Measurements from ENCODE around the gene CDON. TPM values are rescaled to one million over a fixed set of nuclear protein-coding genes. Genes with fewer than 3 reads are reported as not detected.

The CDON gene
- total RNA-seq, 1 donor from 2014 or later = 0.24 TPM

DNA sequence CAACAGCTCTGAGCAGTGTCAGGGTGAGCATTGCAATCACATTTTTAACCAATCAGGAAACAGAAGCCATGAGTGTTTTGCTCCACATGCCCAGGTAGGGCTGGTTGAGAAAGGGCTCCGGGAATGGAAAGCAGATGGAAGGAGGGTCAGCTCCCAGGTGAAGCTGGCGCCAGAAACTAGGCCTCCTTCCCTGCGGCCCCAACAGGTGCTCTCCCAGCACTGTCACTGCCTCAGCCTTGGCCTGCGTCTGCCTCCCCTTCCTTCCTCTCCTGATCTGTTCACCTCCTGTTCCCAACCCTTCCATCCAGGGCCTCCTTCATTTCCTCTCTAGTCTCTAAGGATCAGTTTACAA lies 121.4 kb downstream of the CDON start:
- Mint-ChIP-seq H3K27me3 (peaks cover 2% of the 10 kb centered on the region), H3K9me3 (no peaks in the 10 kb centered on the region), H3K36me3 (ENCODE audit: low read depth) (no peaks in the 10 kb centered on the region), H3K4me1 (no peaks in the 10 kb centered on the region), H3K27ac (no peak overlapping the region), H3K4me3 (no peak overlapping the region)
- ChIA-PET POLR2A (no interaction called here), CTCF (interaction anchor here (0.9 kb wide), 1 partner anchor 252 kb away, joined by 3 read pairs; no protein-coding TSS in a partner anchor)
- ATAC-seq (ENCODE audit: low read depth) = no peak
- no peak for DNase-seq
- intact Hi-C loops (cut with micrococcal nuclease) = no loop called here
- TF ChIP-seq, protein P1, sequence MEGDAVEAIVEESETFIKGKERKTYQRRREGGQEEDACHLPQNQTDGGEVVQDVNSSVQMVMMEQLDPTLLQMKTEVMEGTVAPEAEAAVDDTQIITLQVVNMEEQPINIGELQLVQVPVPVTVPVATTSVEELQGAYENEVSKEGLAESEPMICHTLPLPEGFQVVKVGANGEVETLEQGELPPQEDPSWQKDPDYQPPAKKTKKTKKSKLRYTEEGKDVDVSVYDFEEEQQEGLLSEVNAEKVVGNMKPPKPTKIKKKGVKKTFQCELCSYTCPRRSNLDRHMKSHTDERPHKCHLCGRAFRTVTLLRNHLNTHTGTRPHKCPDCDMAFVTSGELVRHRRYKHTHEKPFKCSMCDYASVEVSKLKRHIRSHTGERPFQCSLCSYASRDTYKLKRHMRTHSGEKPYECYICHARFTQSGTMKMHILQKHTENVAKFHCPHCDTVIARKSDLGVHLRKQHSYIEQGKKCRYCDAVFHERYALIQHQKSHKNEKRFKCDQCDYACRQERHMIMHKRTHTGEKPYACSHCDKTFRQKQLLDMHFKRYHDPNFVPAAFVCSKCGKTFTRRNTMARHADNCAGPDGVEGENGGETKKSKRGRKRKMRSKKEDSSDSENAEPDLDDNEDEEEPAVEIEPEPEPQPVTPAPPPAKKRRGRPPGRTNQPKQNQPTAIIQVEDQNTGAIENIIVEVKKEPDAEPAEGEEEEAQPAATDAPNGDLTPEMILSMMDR (IDR thresholded peaks at IDR 0.05) = no peak

DNA sequence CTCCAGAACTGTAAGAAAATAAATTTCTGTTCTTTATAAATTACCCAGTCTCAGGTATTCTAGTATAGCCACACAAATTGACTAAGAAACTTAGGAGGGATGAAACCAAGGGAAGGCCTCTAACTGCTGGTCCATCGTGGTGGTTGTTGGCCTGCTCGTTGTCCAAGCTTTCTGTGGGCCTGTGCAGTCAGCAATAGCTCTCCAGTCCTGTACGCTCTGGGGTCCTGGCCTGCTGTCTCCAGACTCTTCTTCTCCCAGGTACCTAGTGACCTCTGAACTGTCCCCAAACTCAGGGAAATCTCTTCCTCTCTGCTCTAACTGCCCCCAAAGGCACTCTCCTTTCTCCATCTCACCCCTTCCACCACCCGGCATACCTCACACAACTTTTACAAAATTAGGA lies 122.5 kb downstream of the CDON start:
- no peaks in the 10 kb centered on the region for H3K9me3 Mint-ChIP-seq
- no peaks in the 10 kb centered on the region for H3K4me1 Mint-ChIP-seq
- ChIA-PET POLR2A (no interaction called here), CTCF (no interaction called here)
- DNase-seq (no peak), ATAC-seq (ENCODE audit: low read depth) (no peak)
- H3K36me3 Mint-ChIP-seq (ENCODE audit: low read depth) = no peaks in the 10 kb centered on the region
- TF ChIP-seq, protein P1 (IDR thresholded peaks at IDR 0.05) = no peak
- peaks cover 2% of the 10 kb centered on the region for H3K27me3 Mint-ChIP-seq
- H3K27ac Mint-ChIP-seq = no peak overlapping the region
- H3K4me3 Mint-ChIP-seq = no peak overlapping the region
- intact Hi-C loops (cut with micrococcal nuclease) = no loop called here

- Mint-ChIP-seq H3K9me3 (no peaks in the 10 kb centered on the region), H3K36me3 (ENCODE audit: low read depth) (no peaks in the 10 kb centered on the region), H3K4me3 (no peak overlapping the region), H3K4me1 (no peaks in the 10 kb centered on the region), H3K27me3 (peaks cover 2% of the 10 kb centered on the region), H3K27ac (no peak overlapping the region)
- ATAC-seq (ENCODE audit: low read depth) = no peak
- TF ChIP-seq, protein P1 (IDR thresholded peaks at IDR 0.05) = no peak
- POLR2A ChIA-PET = no interaction called here
- DNase-seq = no peak
- CTCF ChIA-PET = no interaction called here
- intact Hi-C loops (cut with micrococcal nuclease) = no loop called here
Measured at GRCh38 chr11:125939081-125939521, 123.6 kb downstream of the CDON start.

- Mint-ChIP-seq H3K36me3 (ENCODE audit: low read depth) (no peaks in the 10 kb centered on the region), H3K27ac (no peak overlapping the region), H3K9me3 (no peaks in the 10 kb centered on the region), H3K4me1 (no peaks in the 10 kb centered on the region), H3K27me3 (peaks cover 2% of the 10 kb centered on the region), H3K4me3 (no peak overlapping the region)
- DNase-seq (no peak), ATAC-seq (ENCODE audit: low read depth) (no peak)
- intact Hi-C loops (cut with micrococcal nuclease) = no loop called here
- POLR2A ChIA-PET = no interaction called here
- TF ChIP-seq, protein P1 (IDR thresholded peaks at IDR 0.05) = no peak
- CTCF ChIA-PET = no interaction called here
Measured at GRCh38 chr11:125938418-125938817, 124.2 kb downstream of the CDON start.

GRCh38 chr11:125935618-125936199 lies 127.0 kb downstream of the CDON start:
- Mint-ChIP-seq H3K36me3 (ENCODE audit: low read depth) (no peaks in the 10 kb centered on the region), H3K4me1 (no peaks in the 10 kb centered on the region), H3K27me3 (peaks cover 9% of the 10 kb centered on the region), H3K4me3 (no peak overlapping the region), H3K27ac (no peak overlapping the region), H3K9me3 (no peaks in the 10 kb centered on the region)
- ATAC-seq (ENCODE audit: low read depth) (no peak), DNase-seq (no peak)
- ChIA-PET CTCF (no interaction called here), POLR2A (no interaction called here)
- intact Hi-C loops (cut with micrococcal nuclease) = no loop called here
- TF ChIP-seq, protein P1 (IDR thresholded peaks at IDR 0.05) = no peak
